Measurements from ENCODE around the gene IGFBP7.

- no peak for TF ChIP-seq POLR2A (IDR thresholded peaks at IDR 0.05; ENCODE audit: low read length)
- TF ChIP-seq GATA1 (IDR thresholded peaks at IDR 0.05; ENCODE audit: low read depth, low read length) = no peak
Measured at GRCh38 chr4:57048590-57049304, 61.4 kb downstream of the IGFBP7 start.

Measured in erythroblast (primary cell).